B cell (primary cell): ENCODE measurements around the gene RNASET2. TPM values are rescaled to one million over a fixed set of nuclear protein-coding genes. Genes with fewer than 3 reads are reported as not detected.

Source experiments
- ATAC-seq: fragments of 200-7000 bp; cut with Tn5 transposase; one replicate; pipeline ENCODE4 v1.10.0; 2021; ENCODE audit warnings: low read depth, mild to moderate bottlenecking, moderate number of reproducible peaks, moderate library complexity
- CTCF ChIA-PET: fragments of 350-600 bp; sonication (Branson Sonifier 250); formaldehyde crosslinking; loops from one replicate; lab custom pipeline; 2021; ENCODE audit warnings: antibody characterized with exemption, inconsistent platforms; lab: Charles Lee
- POLR2A ChIA-PET: fragments of 350-600 bp; sonication (Branson Sonifier 250); formaldehyde crosslinking; loops from one replicate; lab custom pipeline; 2021; ENCODE audit warnings: antibody characterized with exemption; lab: Charles Lee
- DNase-seq: peaks from one replicate; pipeline ENCODE4 v3.0.0; 2013
- H2AFZ ChIP-seq: 2 replicates; pipeline ENCODE4 v1.6.1; 2012; ENCODE audit warnings: mild to moderate bottlenecking, low read depth, low read length; ENCODE audit not compliant: insufficient read depth, poor library complexity, severe bottlenecking
- H3K27ac ChIP-seq, 2 donors: 1 replicate in 1 of 2; 2 replicates in 1 of 2; pipeline ENCODE4 v1.5.1; 2012 to 2013; ENCODE audit warnings: low read length in 2 of 2, mild to moderate bottlenecking in 2 of 2, moderate library complexity in 1 of 2
- H3K27me3 ChIP-seq, 4 experiments: fragments of 200-600 bp in 1 of 4; sonication (generic) in 1 of 4; replicated peaks in 1 of 4; 1 replicate in 2 of 4; 2 replicates in 2 of 4; pipeline versions ENCODE4 v1.6.1 to v1.7.0; 2013 to 2016; ENCODE audit warnings: low read length in 3 of 4, mild to moderate bottlenecking in 2 of 4, mixed read lengths in 1 of 4, moderate library complexity in 1 of 4; ENCODE audit not compliant: insufficient read depth in 4 of 4, control insufficient read depth in 3 of 4; ENCODE audit errors: control extremely low read depth in 1 of 4
- H3K36me3 ChIP-seq, 2 experiments: replicated peaks in 1 of 2; 1 replicate in 1 of 2; 2 replicates in 1 of 2; pipeline versions ENCODE4 v1.6.1 to v1.7.1; 2013; ENCODE audit warnings: low read length in 1 of 2; ENCODE audit not compliant: insufficient read depth in 2 of 2, control insufficient read depth in 1 of 2; ENCODE audit errors: control extremely low read depth in 1 of 2, extremely low read depth in 1 of 2
- H3K4me1 ChIP-seq, 2 donors: fragments of 200-600 bp in 1 of 2; sonication (generic) in 1 of 2; 1 replicate in 1 of 2; 2 replicates in 1 of 2; pipeline versions ENCODE4 v1.5.1 to v1.6.1; 2013 to 2017; ENCODE audit warnings: low read length in 2 of 2; ENCODE audit not compliant: control insufficient read depth in 2 of 2, insufficient read depth in 2 of 2
- H3K4me2 ChIP-seq: replicated peaks from 2 replicates; pipeline ENCODE3; 2012; ENCODE audit warnings: mild to moderate bottlenecking, low read depth, low read length; ENCODE audit not compliant: poor library complexity, severe bottlenecking
- H3K4me3 ChIP-seq, 5 experiments: fragments of 200-600 bp in 1 of 5; sonication (generic) in 1 of 5; 1 replicate in 3 of 5; 2 replicates in 2 of 5; pipeline versions ENCODE4 v1.5.1 to v1.7.0; 2011 to 2016; ENCODE audit warnings: low read length in 4 of 5, mild to moderate bottlenecking in 4 of 5, low read depth in 2 of 5, control low read depth in 1 of 5, moderate library complexity in 1 of 5; ENCODE audit not compliant: insufficient read depth in 1 of 5; ENCODE audit errors: control extremely low read depth in 1 of 5, extremely low read depth in 1 of 5
- H3K79me2 ChIP-seq: fragments of 200-600 bp; sonication (generic); one replicate; pipeline ENCODE4 v1.6.0; 2016; ENCODE audit warnings: low read length; ENCODE audit not compliant: control insufficient read depth, insufficient read depth
- H3K9ac ChIP-seq: fragments of 200-600 bp; sonication (generic); 2 replicates; pipeline ENCODE4 v1.6.1; 2017; ENCODE audit warnings: mild to moderate bottlenecking, low read length, moderate library complexity
- H3K9me3 ChIP-seq, 3 donors: one replicate each; pipeline versions ENCODE4 v1.6.1 to v1.7.1; 2013; ENCODE audit warnings: low read length in 2 of 3; ENCODE audit not compliant: control insufficient read depth in 2 of 3, insufficient read depth in 1 of 3; ENCODE audit errors: control extremely low read depth in 1 of 3
- H4K20me1 ChIP-seq: 2 replicates; pipeline ENCODE4 v1.6.0; 2012; ENCODE audit warnings: mild to moderate bottlenecking, low read length; ENCODE audit not compliant: insufficient read depth, control insufficient read depth, poor library complexity, severe bottlenecking
- H3K27ac Mint-ChIP-seq: one replicate; pipeline ENCODE4 v1.8.0; 2021; ENCODE audit warnings: mixed read lengths
- H3K27me3 Mint-ChIP-seq: one replicate; pipeline ENCODE4 v1.8.0; 2021; ENCODE audit warnings: mixed read lengths
- H3K4me1 Mint-ChIP-seq: one replicate; pipeline ENCODE4 v1.8.0; 2021; ENCODE audit warnings: mixed read lengths
- H3K4me3 Mint-ChIP-seq: one replicate; pipeline ENCODE4 v1.8.0; 2021; ENCODE audit warnings: mixed read lengths
- H3K9me3 Mint-ChIP-seq: one replicate; pipeline ENCODE4 v1.8.0; 2022; ENCODE audit warnings: mixed read lengths; ENCODE audit not compliant: insufficient read depth
- CTCF ChIP-seq: fragments of 200-600 bp; IDR thresholded peaks from one replicate; pipeline ENCODE4 v1.8.0; 2022; ENCODE audit warnings: antibody characterized with exemption, mild to moderate bottlenecking
- EZH2 ChIP-seq: IDR thresholded peaks from 2 replicates; pipeline ENCODE4 v1.6.1; 2012; ENCODE audit warnings: borderline replicate concordance, low read depth, mild to moderate bottlenecking, moderate library complexity, low read length; ENCODE audit not compliant: insufficient read depth, poor library complexity, severe bottlenecking
- WGBS: methylation state at CpG from one replicate; pipeline ENCODE4 v1.1.5; 2013; ENCODE audit warnings: missing lambda C conversion rate; ENCODE audit not compliant: insufficient coverage; 5-methylcytosine and 5-hydroxymethylcytosine counted together
- intact Hi-C: fragments of 100-400 bp; cut with micrococcal nuclease; formaldehyde crosslinking; loops from one replicate; pipeline ENCODE4 v1.10.0; 2022
- polyA plus RNA-seq: library from polyadenylated mRNA; depleted of rRNA; stranded (reverse); fragments of >200 nt; gene quantifications from 2 replicates; pipeline ENCODE4 v1.2.3, GENCODE V29; 2012
- total RNA-seq, 2 donors: library from RNA; stranded (reverse); fragments of 120-200 nt in 1 of 2; gene quantifications; 1 replicate in 1 of 2; 2 replicates in 1 of 2; pipeline versions ENCODE4 v1.2.3 to v1.2.4, GENCODE V29; 2013 to 2022

RNASET2 gene
- total and polyA plus RNA-seq, 2 donors (not counting 1 experiment from before 2014, with no cell fraction given) = 293 to 330 TPM

DNA sequence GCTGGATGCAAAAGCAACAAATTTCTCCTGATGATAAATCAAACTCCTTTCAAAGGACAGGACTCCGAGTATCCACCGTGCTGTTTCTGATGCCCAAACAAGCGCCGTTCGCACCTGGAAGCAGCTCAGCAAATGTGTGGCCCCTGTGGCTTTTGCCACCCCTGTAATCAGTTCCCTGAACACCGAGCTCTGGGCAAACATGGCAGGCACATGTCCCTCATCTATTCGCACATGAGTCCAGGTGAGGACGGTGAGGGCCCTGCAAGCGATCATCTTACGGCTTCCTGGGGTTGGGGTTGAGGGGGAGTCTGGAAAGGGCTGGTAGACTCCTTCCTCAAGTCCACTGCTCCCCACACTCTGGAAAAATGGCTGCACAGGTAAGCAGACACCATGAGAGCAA is 23.7 kb downstream of the RNASET2 start:
- H3K9me3 ChIP-seq = no peaks in the 10 kb centered on the region
- DNase-seq = no peak
- no peak overlapping the region for H2AFZ ChIP-seq
- no peaks in the 10 kb centered on the region for H3K27me3 Mint-ChIP-seq
- ChIA-PET CTCF (interaction anchor here (0.7 to 1.5 kb wide), 4 partner anchors 9 to 145 kb away, joined by 3 to 4 read pairs (median 4); no protein-coding TSS in a partner anchor), POLR2A (interaction anchor here (1.0 kb wide), 1 partner anchor 16 kb away, joined by 6 read pairs; no protein-coding TSS in a partner anchor)
- H3K4me3 Mint-ChIP-seq = no peak overlapping the region
- no peak for TF ChIP-seq CTCF
- no peak for TF ChIP-seq EZH2
- H3K79me2 ChIP-seq = peaks cover 80% of the 10 kb centered on the region
- H3K4me1 ChIP-seq = peaks cover 32 to 39% of the 10 kb centered on the region in 2 donors
- peak overlapping the region; percentile 41 for H3K27ac Mint-ChIP-seq
- no peak for ATAC-seq
- H3K9ac ChIP-seq = no peak overlapping the region
- H3K4me3 ChIP-seq = no peak overlapping the region
- H3K4me2 ChIP-seq = no peak overlapping the region
- H3K36me3 ChIP-seq = peaks cover 6 to 91% of the 10 kb centered on the region in 2 experiments
- H3K4me1 Mint-ChIP-seq = peaks cover 56% of the 10 kb centered on the region
- peak overlapping the region in 1 of 2 donors; percentile 61 for H3K27ac ChIP-seq
- WGBS = 98% methylated on average over 6 of the region's 10 CpGs
- peaks cover 88% of the 10 kb centered on the region for H4K20me1 ChIP-seq
- H3K27me3 ChIP-seq = no peaks in the 10 kb centered on the region
- H3K9me3 Mint-ChIP-seq = no peaks in the 10 kb centered on the region
- intact Hi-C loops = no loop called here

DNA sequence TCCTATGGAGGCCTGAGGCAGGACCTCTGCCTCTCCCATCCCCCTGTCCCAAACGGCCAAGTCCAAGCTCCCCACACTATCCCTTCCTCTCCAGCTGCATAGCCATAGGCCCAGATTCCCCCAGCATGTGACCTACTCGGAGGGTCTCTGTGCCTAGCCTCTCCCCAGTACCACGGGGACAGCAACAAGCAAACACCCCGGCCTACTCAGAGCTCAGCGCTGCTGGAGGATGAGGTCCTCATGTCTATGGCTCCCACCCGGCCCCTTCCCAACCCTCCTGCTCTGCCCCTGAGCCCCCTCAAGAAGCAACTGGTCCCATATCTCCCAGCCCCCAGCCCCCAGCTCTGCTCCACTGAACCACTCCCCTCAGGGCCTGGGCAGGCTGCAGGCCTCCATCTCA is 24.2 kb downstream of the RNASET2 start:
- Histone ChIP-seq H3K9ac (no peak overlapping the region), H3K79me2 (peaks cover 75% of the 10 kb centered on the region), H3K27ac (peak overlapping the region in 1 of 2 donors; percentile 61), H3K27me3 (no peaks in the 10 kb centered on the region), H3K4me1 (peaks cover 32 to 39% of the 10 kb centered on the region in 2 donors), H2AFZ (no peak overlapping the region), H3K36me3 (peaks cover 6 to 90% of the 10 kb centered on the region in 2 experiments), H3K9me3 (no peaks in the 10 kb centered on the region), H3K4me2 (no peak overlapping the region), H4K20me1 (peaks cover 85% of the 10 kb centered on the region), H3K4me3 (no peak overlapping the region)
- H3K9me3 Mint-ChIP-seq = no peaks in the 10 kb centered on the region
- H3K4me1 Mint-ChIP-seq = peaks cover 54% of the 10 kb centered on the region
- no peak for ATAC-seq
- no peak overlapping the region for H3K4me3 Mint-ChIP-seq
- no peaks in the 10 kb centered on the region for H3K27me3 Mint-ChIP-seq
- ChIA-PET POLR2A (interaction anchor here (0.7 to 1.0 kb wide), 2 partner anchors 17 to 162 kb away, joined by 4 to 6 read pairs; no protein-coding TSS in a partner anchor), CTCF (interaction anchor here (0.7 to 1.5 kb wide), 4 partner anchors 9 to 57 kb away, joined by 3 to 4 read pairs (median 4); no protein-coding TSS in a partner anchor)
- intact Hi-C loops = no loop called here
- no peak for DNase-seq
- H3K27ac Mint-ChIP-seq = peak overlapping the region; percentile 96
- WGBS = 95% methylated on average over 6 of the region's 6 CpGs
- TF ChIP-seq EZH2 (no peak), CTCF (no peak)
